A673 (cell line): ENCODE measurements around the gene STYK1. TPM values are rescaled to one million over a fixed set of nuclear protein-coding genes. Genes with fewer than 3 reads are reported as not detected.

Experiments used
- BruUV-seq: library from RNA; stranded (reverse); fragments of 400-500 nt; replicated peaks from 2 replicates; lab custom pipeline; 2021; lab: Mats Ljungman, UMichigan
- CTCF ChIA-PET: fragments of 300-600 bp; sonication (Branson Sonifier 250); formaldehyde crosslinking; loops from one replicate; lab custom pipeline; 2022; ENCODE audit warnings: antibody characterized with exemption; lab: Charles Lee
- POLR2A ChIA-PET: fragments of 300-600 bp; sonication (Branson Sonifier 250); formaldehyde crosslinking; loops from one replicate; lab custom pipeline; 2022; ENCODE audit warnings: antibody characterized with exemption; ENCODE audit not compliant: low non-redundant PET; lab: Charles Lee
- DNase-seq: peaks from one replicate; pipeline ENCODE4 v3.0.0-alpha.2; 2015; ENCODE audit warnings: low spot score
- H3K27ac ChIP-seq: fragments of 200-600 bp; sonication (generic); 2 replicates; pipeline ENCODE4 v1.5.1; 2016; ENCODE audit warnings: mixed run types, low read depth, mild to moderate bottlenecking, mixed read lengths, antibody characterized with exemption, low read length; ENCODE audit not compliant: poor library complexity, severe bottlenecking
- H3K27me3 ChIP-seq: fragments of 200-600 bp; sonication (generic); replicated peaks from 2 replicates; pipeline ENCODE4 v1.6.1; 2017; ENCODE audit warnings: mixed run types, low read depth, mild to moderate bottlenecking, mixed read lengths, antibody characterized with exemption, low read length; ENCODE audit not compliant: insufficient read depth, poor library complexity
- H3K36me3 ChIP-seq: fragments of 200-600 bp; sonication (generic); 2 replicates; pipeline ENCODE4 v1.6.1; 2016; ENCODE audit warnings: mixed run types, mild to moderate bottlenecking, mixed read lengths, antibody characterized with exemption, low read length; ENCODE audit not compliant: insufficient read depth, poor library complexity, severe bottlenecking
- H3K4me1 ChIP-seq: fragments of 200-600 bp; sonication (generic); 2 replicates; pipeline ENCODE4 v1.6.1; 2017; ENCODE audit warnings: mixed run types, mild to moderate bottlenecking, mixed read lengths, antibody characterized with exemption, low read length; ENCODE audit not compliant: insufficient read depth, poor library complexity, severe bottlenecking
- H3K4me3 ChIP-seq: fragments of 200-600 bp; sonication (generic); 2 replicates; pipeline ENCODE4 v1.5.1; 2016; ENCODE audit warnings: low read depth, mixed run types, mild to moderate bottlenecking, mixed read lengths, low read length; ENCODE audit not compliant: poor library complexity, severe bottlenecking
- H3K9me3 ChIP-seq: fragments of 200-600 bp; sonication (generic); 2 replicates; pipeline ENCODE4 v1.6.1; 2016; ENCODE audit warnings: mixed run types, low read depth, mild to moderate bottlenecking, mixed read lengths, antibody characterized with exemption, low read length; ENCODE audit not compliant: poor library complexity, severe bottlenecking
- EZH2 ChIP-seq: fragments of 200-600 bp; sonication (generic); IDR thresholded peaks from 2 replicates; pipeline ENCODE4 v1.6.1; 2017; ENCODE audit warnings: borderline replicate concordance, low read depth, mild to moderate bottlenecking, mixed read lengths, antibody characterized with exemption, low read length; ENCODE audit not compliant: poor library complexity, severe bottlenecking
- intact Hi-C: fragments of 100-400 bp; cut with micrococcal nuclease; formaldehyde crosslinking; loops from one replicate; pipeline ENCODE4 v1.10.0; 2022; ENCODE audit not compliant: unreplicated experiment
- total RNA-seq: library from RNA; stranded (reverse); gene quantifications from 2 replicates; pipeline ENCODE4 v1.2.3, GENCODE V29; 2021
- TF ChIP-seq, protein P1 (sequence below): fragments of 300-800, 200-600 bp; sonication (generic); conservative IDR thresholded peaks from 2 replicates; pipeline ENCODE4 v1.5.1; 2017; ENCODE audit warnings: low read depth, mild to moderate bottlenecking, antibody characterized with exemption, low read length, moderate library complexity, mixed read lengths

Gene STYK1
- total RNA-seq, 1 experiment from 2014 or later = 0.77 TPM

DNA sequence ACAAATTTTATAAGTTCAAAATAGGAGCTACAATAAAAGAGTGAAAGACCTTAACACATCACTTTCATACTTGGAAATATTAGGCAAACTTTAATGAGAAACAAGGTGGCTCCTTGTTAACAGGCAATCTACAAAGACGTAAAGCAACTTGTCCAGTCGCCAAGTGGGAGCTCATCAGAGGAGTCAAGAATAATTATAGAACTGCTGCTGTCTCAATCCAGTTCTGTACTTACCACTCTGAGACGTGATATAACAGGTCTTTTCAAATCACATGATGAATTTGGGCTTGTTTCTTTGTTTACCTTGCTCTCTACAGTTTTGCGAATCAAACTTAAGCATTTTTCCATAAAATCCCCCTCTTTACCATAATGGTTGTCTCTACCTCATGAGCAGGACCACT, 45.6 kb upstream of the STYK1 start:
- CTCF ChIA-PET = interaction anchor here (0.6 kb wide), 1 partner anchor 106 kb away, joined by 3 read pairs; the partner anchor contains the start of gene MAGOHB
- Histone ChIP-seq H3K4me1 (peaks cover 64% of the 10 kb centered on the region), H3K27me3 (no peaks in the 10 kb centered on the region), H3K4me3 (peak overlapping the region; percentile 29), H3K27ac (peak overlapping the region; percentile 88), H3K36me3 (peaks cover 15% of the 10 kb centered on the region), H3K9me3 (no peaks in the 10 kb centered on the region)
- peak; percentile 41 for DNase-seq
- TF ChIP-seq EZH2 = no peak
- TF ChIP-seq, protein P1, sequence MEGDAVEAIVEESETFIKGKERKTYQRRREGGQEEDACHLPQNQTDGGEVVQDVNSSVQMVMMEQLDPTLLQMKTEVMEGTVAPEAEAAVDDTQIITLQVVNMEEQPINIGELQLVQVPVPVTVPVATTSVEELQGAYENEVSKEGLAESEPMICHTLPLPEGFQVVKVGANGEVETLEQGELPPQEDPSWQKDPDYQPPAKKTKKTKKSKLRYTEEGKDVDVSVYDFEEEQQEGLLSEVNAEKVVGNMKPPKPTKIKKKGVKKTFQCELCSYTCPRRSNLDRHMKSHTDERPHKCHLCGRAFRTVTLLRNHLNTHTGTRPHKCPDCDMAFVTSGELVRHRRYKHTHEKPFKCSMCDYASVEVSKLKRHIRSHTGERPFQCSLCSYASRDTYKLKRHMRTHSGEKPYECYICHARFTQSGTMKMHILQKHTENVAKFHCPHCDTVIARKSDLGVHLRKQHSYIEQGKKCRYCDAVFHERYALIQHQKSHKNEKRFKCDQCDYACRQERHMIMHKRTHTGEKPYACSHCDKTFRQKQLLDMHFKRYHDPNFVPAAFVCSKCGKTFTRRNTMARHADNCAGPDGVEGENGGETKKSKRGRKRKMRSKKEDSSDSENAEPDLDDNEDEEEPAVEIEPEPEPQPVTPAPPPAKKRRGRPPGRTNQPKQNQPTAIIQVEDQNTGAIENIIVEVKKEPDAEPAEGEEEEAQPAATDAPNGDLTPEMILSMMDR = no peak
- intact Hi-C loops = no loop called here
- BruUV-seq = no TSS peak
- POLR2A ChIA-PET = no interaction called here

DNA sequence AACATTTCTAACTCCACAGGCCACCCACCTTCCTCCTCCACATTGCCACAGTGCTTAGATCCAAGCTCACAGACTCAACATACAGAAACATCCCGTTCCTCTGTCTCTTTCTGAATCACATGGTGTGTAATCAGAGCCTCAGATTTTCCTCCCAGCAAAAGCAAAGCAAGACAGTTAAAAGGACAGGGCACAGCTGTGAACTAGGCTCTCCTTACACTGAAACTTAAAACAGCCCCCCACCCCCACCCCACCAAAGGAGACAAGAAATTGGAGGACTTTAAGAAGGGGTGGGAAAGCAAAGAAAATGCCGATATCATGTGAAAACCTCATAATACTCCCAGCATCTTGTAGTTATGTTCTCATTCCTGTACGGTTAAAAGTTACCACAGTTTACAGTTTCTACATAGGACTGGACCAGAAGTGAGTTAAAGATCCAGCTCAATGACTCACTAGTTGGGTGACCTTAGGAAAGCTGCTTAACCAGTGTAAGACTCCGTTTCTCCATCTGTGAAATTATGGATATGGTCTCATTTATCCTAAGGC, 44.5 kb upstream of the STYK1 start:
- Histone ChIP-seq H3K36me3 (peaks cover 26% of the 10 kb centered on the region), H3K27ac (peak overlapping the region; percentile 41), H3K9me3 (no peaks in the 10 kb centered on the region), H3K27me3 (no peaks in the 10 kb centered on the region), H3K4me1 (peaks cover 54% of the 10 kb centered on the region), H3K4me3 (no peak overlapping the region)
- BruUV-seq = no TSS peak
- ChIA-PET POLR2A (no interaction called here), CTCF (no interaction called here)
- intact Hi-C loops = no loop called here
- peak; percentile 19 for DNase-seq
- no peak for TF ChIP-seq EZH2
- TF ChIP-seq, protein P1 = no peak

DNA sequence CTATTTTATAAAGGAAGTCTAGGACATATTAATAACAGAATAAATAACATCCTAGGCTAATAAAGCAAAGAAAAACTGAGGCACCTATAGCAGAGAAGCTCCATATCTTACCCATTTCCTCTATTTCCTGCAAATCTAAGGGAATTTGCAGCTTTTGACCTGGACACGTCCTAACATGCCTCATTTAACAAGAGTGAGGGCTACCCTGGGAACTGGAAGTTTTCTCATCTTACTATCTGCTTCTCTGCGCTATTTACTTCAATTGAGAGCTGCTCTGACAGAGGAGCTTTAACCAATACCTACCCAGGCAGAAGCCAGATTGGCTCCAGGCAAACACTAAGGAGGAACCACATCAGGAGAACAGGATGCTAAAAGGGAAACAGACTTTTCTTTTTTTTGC, 43.6 kb upstream of the STYK1 start:
- H3K27me3 ChIP-seq = no peaks in the 10 kb centered on the region
- no peak for TF ChIP-seq EZH2
- TF ChIP-seq, protein P1 = no peak
- no peak overlapping the region for H3K4me3 ChIP-seq
- DNase-seq = peak; percentile 27
- H3K9me3 ChIP-seq = no peaks in the 10 kb centered on the region
- peaks cover 54% of the 10 kb centered on the region for H3K4me1 ChIP-seq
- no TSS peak for BruUV-seq
- ChIA-PET POLR2A (no interaction called here), CTCF (no interaction called here)
- intact Hi-C loops = no loop called here
- peaks cover 36% of the 10 kb centered on the region for H3K36me3 ChIP-seq
- peak overlapping the region; percentile 41 for H3K27ac ChIP-seq
